DOHH2 (cell line): ENCODE data around the gene TSPAN1.

ENCODE experiments used
- H3F3A ChIP-seq: fragments of 200-600 bp; sonication (generic), shearing (Covaris generic); 2 replicates; pipeline ENCODE4 v1.6.0; 2016; ENCODE audit warnings: antibody characterized with exemption, mild to moderate bottlenecking; ENCODE audit not compliant: control insufficient read depth, insufficient read depth
- H3K27ac ChIP-seq: fragments of 200-600 bp; sonication (generic); 2 replicates; pipeline ENCODE4 v1.5.1; 2014; ENCODE audit warnings: low read depth, mild to moderate bottlenecking, low read length, moderate library complexity
- H3K27me3 ChIP-seq: fragments of 200-600 bp; sonication (generic); 2 replicates; pipeline ENCODE4 v1.6.1; 2014; ENCODE audit warnings: mild to moderate bottlenecking, low read length, mixed read lengths; ENCODE audit not compliant: control insufficient read depth
- H3K36me3 ChIP-seq: fragments of 200-600 bp; sonication (generic); 2 replicates; pipeline ENCODE4 v1.6.1; 2014; ENCODE audit warnings: mild to moderate bottlenecking, low read length, moderate library complexity, mixed read lengths; ENCODE audit not compliant: control insufficient read depth
- H3K4me1 ChIP-seq: fragments of 200-600 bp; sonication (generic); 2 replicates; pipeline ENCODE4 v1.6.1; 2014; ENCODE audit warnings: mild to moderate bottlenecking, low read length, mixed read lengths; ENCODE audit not compliant: control insufficient read depth
- H3K4me2 ChIP-seq: fragments of 200-600 bp; sonication (generic); 2 replicates; pipeline ENCODE4 v1.6.0; 2014; ENCODE audit warnings: mild to moderate bottlenecking, low read length, moderate library complexity
- H3K4me3 ChIP-seq: fragments of 200-600 bp; sonication (generic); 2 replicates; pipeline ENCODE4 v1.5.1; 2014; ENCODE audit warnings: mild to moderate bottlenecking, low read length, mixed read lengths
- H3K79me2 ChIP-seq: fragments of 200-600 bp; sonication (generic); 2 replicates; pipeline ENCODE4 v1.6.1; 2014; ENCODE audit warnings: mild to moderate bottlenecking, low read length, mixed read lengths; ENCODE audit not compliant: control insufficient read depth
- H3K9me2 ChIP-seq: fragments of 200-600 bp; sonication (generic); replicated peaks from 2 replicates; pipeline ENCODE4 v1.6.1; 2014; ENCODE audit warnings: mild to moderate bottlenecking, low read length, mixed read lengths; ENCODE audit not compliant: control insufficient read depth
- H3K9me3 ChIP-seq: fragments of 200-600 bp; sonication (generic); 2 replicates; pipeline ENCODE4 v1.6.1; 2014; ENCODE audit warnings: antibody characterized with exemption, low read length, mixed read lengths; ENCODE audit not compliant: control insufficient read depth, insufficient read depth
- H4K20me1 ChIP-seq: fragments of 200-600 bp; sonication (generic); 2 replicates; pipeline ENCODE4 v1.6.0; 2014; ENCODE audit warnings: low read depth, mild to moderate bottlenecking, antibody characterized with exemption, low read length, moderate library complexity; ENCODE audit not compliant: control insufficient read depth, insufficient read depth
- CTCF ChIP-seq: fragments of 200-600 bp; sonication (generic); IDR thresholded peaks from one replicate; pipeline ENCODE4 v1.5.1; 2014; ENCODE audit warnings: antibody characterized with exemption, mild to moderate bottlenecking, low read depth, low read length; ENCODE audit not compliant: poor library complexity, severe bottlenecking
- EZH2phosphoT487 ChIP-seq: fragments of 200-600 bp; sonication (generic); IDR thresholded peaks from 2 replicates; pipeline ENCODE4 v1.6.1; 2017; ENCODE audit warnings: borderline replicate concordance, mild to moderate bottlenecking, antibody characterized with exemption, low read length, moderate library complexity, mixed read lengths

Gene TSPAN1

GRCh38 chr1:46134660-46135331 is 40.1 kb upstream of the TSPAN1 start:
- no peak for TF ChIP-seq EZH2phosphoT487
- TF ChIP-seq CTCF = no peak
- peaks cover 26% of the 10 kb centered on the region for H3K4me1 ChIP-seq
- no peaks in the 10 kb centered on the region for H3K9me3 ChIP-seq
- H3K4me2 ChIP-seq = no peak overlapping the region
- no peaks in the 10 kb centered on the region; the same call in 1 of the 2 replicates for H3F3A ChIP-seq
- H3K79me2 ChIP-seq = peaks cover 4% of the 10 kb centered on the region
- H3K9me2 ChIP-seq = no peaks in the 10 kb centered on the region
- H3K27ac ChIP-seq = no peak overlapping the region
- no peak overlapping the region for H3K4me3 ChIP-seq
- H4K20me1 ChIP-seq = no peaks in the 10 kb centered on the region
- no peaks in the 10 kb centered on the region for H3K36me3 ChIP-seq
- peaks cover 7% of the 10 kb centered on the region for H3K27me3 ChIP-seq

DNA sequence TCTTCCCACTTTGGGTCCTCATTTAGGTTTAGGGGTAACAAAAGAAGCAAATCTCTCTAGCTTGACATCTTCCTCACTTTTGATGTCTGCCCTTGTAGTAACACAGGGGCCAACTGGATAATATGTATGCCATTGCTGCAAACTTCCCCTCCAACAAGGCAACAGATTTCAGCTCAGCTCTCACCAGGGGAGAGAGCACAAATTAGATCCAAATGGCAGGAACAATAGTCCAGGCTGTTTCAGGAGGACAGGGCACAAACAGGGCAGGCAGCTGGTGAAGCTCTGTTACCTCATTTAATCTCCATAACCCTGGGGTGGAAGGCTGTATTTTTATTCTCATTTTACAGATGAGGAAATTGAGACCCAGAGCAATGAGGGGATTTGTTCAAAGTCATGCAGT is 38.2 kb upstream of the TSPAN1 start:
- Histone ChIP-seq H3K4me3 (no peak overlapping the region), H4K20me1 (no peaks in the 10 kb centered on the region), H3K36me3 (no peaks in the 10 kb centered on the region), H3K4me1 (peaks cover 11% of the 10 kb centered on the region), H3K79me2 (no peaks in the 10 kb centered on the region), H3K4me2 (no peak overlapping the region), H3K27me3 (peaks cover 2% of the 10 kb centered on the region; the same call in 1 of the 2 replicates), H3F3A (no peaks in the 10 kb centered on the region; the same call in 1 of the 2 replicates), H3K9me3 (no peaks in the 10 kb centered on the region), H3K27ac (no peak overlapping the region), H3K9me2 (no peaks in the 10 kb centered on the region)
- no peak for TF ChIP-seq CTCF
- TF ChIP-seq EZH2phosphoT487 = no peak

DNA sequence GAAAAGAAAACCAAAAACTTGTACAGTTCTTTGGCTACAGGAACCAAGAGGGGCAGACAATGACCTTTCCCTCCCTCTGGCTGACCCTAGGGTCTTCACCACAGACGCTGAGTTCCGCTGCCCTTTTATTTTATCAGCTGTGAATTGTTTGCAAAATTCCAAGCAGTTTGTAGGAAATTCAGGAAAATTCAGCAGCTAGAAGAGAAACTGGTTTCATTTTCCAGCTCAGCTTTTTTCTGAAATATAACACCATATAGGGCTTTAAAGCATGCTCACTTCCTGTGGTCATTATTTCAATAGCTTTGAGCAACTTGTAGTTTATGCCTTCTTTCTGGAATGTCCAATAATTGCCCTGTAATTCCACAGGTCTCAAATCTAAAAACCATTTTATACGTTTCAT is 37.0 kb upstream of the TSPAN1 start:
- Histone ChIP-seq H3K4me2 (no peak overlapping the region), H3K27me3 (peaks cover 2% of the 10 kb centered on the region; the same call in 1 of the 2 replicates), H3F3A (no peaks in the 10 kb centered on the region; the same call in 1 of the 2 replicates), H3K27ac (no peak overlapping the region), H3K79me2 (no peaks in the 10 kb centered on the region), H3K4me3 (no peak overlapping the region), H3K36me3 (no peaks in the 10 kb centered on the region), H3K9me3 (no peaks in the 10 kb centered on the region), H3K4me1 (peaks cover 11% of the 10 kb centered on the region), H4K20me1 (no peaks in the 10 kb centered on the region), H3K9me2 (no peaks in the 10 kb centered on the region)
- TF ChIP-seq EZH2phosphoT487 (no peak), CTCF (no peak)
